ENCODE data around the gene NPR3.

GRCh38 chr5:32711362-32711680 lies 200 bp downstream of the NPR3 start:
- TF ChIP-seq POLR2AphosphoS5 (IDR thresholded peaks at IDR 0.05) (no peak), CTCF (IDR thresholded peaks at IDR 0.05) (no peak), POLR2A (IDR thresholded peaks at IDR 0.05) (no peak)

Measured in suprapubic skin (tissue), 4 donors.